Erythroblast (primary cell): ENCODE results near the gene SPG11.

Source experiments
- GATA1 ChIP-seq: IDR thresholded peaks from 2 replicates; pipeline ENCODE4 v1.6.1; 2011; ENCODE audit warnings: low read depth, mild to moderate bottlenecking, control low read depth, low read length, moderate library complexity
- POLR2A ChIP-seq: IDR thresholded peaks from 2 replicates; pipeline ENCODE4 v1.6.1; 2011; ENCODE audit warnings: mild to moderate bottlenecking, low read length

- TF ChIP-seq POLR2A (no peak), GATA1 (no peak)
These were observed 6.1 kb downstream of the SPG11 start for GRCh38 chr15:44657378-44657777.
